ENCODE measurements around the gene IMMP2L.
"Not testable (repeated sequence)": the region's sequence is repeated elsewhere in the genome, so short reads cannot be mapped to it uniquely, and the experiment has no call there.

Gene IMMP2L

GRCh38 chr7:111328487-111328886 lies 233.8 kb downstream of the IMMP2L start:
- no peaks in the 10 kb centered on the region for H3K36me3 ChIP-seq (ENCODE audit: control insufficient read depth in 1 of 2, insufficient read depth in 2 of 2, low read length in 2 of 2)
- peaks cover 0 to 3% of the 10 kb centered on the region in 2 donors for H3K9me3 ChIP-seq (ENCODE audit: control insufficient read depth in 1 of 2, low read length in 2 of 2)
- no peaks in the 10 kb centered on the region for H3K27me3 ChIP-seq (ENCODE audit: low read depth, low read length)
- no peak overlapping the region for H3K27ac ChIP-seq (ENCODE audit: low read length)
- no peak overlapping the region for H3K4me3 ChIP-seq (ENCODE audit: low read depth in 1 of 2, low read length in 2 of 2)
- no peaks in the 10 kb centered on the region for H3K4me1 ChIP-seq (ENCODE audit: control insufficient read depth in 1 of 2, insufficient read depth in 2 of 2, low read length in 2 of 2)

DNA sequence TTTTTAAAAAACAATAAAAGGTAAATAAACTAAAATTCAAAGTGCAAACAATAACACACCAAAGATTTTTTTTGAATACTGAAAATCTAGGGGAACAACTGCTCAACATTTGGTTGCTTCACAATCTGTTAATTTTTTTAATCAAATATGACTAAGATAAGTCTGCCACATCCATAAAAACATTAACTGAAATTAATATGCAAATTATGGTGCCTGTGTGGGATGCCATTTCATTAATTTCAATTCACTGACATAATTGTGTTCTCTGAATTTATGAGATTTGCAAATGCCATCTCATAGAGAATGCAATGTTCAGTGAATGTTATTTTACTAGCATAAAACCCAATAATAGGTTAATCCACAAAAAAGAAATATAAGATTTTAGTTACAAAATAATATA lies 237.5 kb downstream of the IMMP2L start:
- no peaks in the 10 kb centered on the region for H3K36me3 ChIP-seq (ENCODE audit: control insufficient read depth in 1 of 2, insufficient read depth in 2 of 2, low read length in 2 of 2)
- H3K4me1 ChIP-seq (ENCODE audit: control insufficient read depth in 1 of 2, insufficient read depth in 2 of 2, low read length in 2 of 2), result no peaks in the 10 kb centered on the region
- no peak overlapping the region for H3K4me3 ChIP-seq (ENCODE audit: low read depth in 1 of 2, low read length in 2 of 2)
- H3K27ac ChIP-seq (ENCODE audit: low read length), result no peak overlapping the region
- no peaks in the 10 kb centered on the region for H3K27me3 ChIP-seq (ENCODE audit: low read depth, low read length)
- no peaks in the 10 kb centered on the region for H3K9me3 ChIP-seq (ENCODE audit: control insufficient read depth in 1 of 2, low read length in 2 of 2)

DNA sequence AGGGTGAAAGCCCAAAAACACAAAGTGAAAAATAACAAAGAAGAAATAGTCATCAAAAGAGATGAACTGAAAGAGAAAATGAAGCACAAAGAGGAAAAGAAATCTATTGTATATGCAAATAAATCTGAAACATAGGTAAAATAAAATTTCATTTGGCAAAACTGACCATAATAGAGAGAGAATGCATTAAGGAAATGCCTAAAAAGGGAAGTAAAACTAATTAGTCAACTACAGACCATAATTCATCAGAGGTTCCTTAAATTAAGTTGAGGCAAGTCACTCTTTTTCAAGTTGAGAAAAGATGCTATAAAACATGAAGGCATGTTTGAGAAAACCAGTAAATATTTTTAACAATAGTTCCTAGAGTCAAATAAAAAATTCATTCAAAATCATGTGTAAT lies 238.1 kb downstream of the IMMP2L start:
- no peaks in the 10 kb centered on the region for H3K36me3 ChIP-seq (ENCODE audit: control insufficient read depth in 1 of 2, insufficient read depth in 2 of 2, low read length in 2 of 2)
- H3K9me3 ChIP-seq (ENCODE audit: control insufficient read depth in 1 of 2, low read length in 2 of 2), result no peaks in the 10 kb centered on the region
- H3K4me3 ChIP-seq (ENCODE audit: low read depth in 1 of 2, low read length in 2 of 2), result no peak overlapping the region

GRCh38 chr7:111323670-111324069 lies 238.6 kb downstream of the IMMP2L start:
- H3K27ac ChIP-seq (ENCODE audit: low read length); H3K4me1 ChIP-seq (ENCODE audit: control insufficient read depth in 1 of 2, insufficient read depth in 2 of 2, low read length in 2 of 2); H3K36me3 ChIP-seq (ENCODE audit: control insufficient read depth in 1 of 2, insufficient read depth in 2 of 2, low read length in 2 of 2); H3K9me3 ChIP-seq (ENCODE audit: control insufficient read depth in 1 of 2, low read length in 2 of 2); H3K27me3 ChIP-seq (ENCODE audit: low read depth, low read length); H3K4me3 ChIP-seq (ENCODE audit: low read depth in 1 of 2, low read length in 2 of 2): not testable (repeated sequence)

More for the DNA sequence above, 238.1 kb downstream of the IMMP2L start:
- no peaks in the 10 kb centered on the region for H3K27me3 ChIP-seq (ENCODE audit: low read depth, low read length)
- no peak overlapping the region for H3K27ac ChIP-seq (ENCODE audit: low read length)
- H3K4me1 ChIP-seq (ENCODE audit: control insufficient read depth in 1 of 2, insufficient read depth in 2 of 2, low read length in 2 of 2), result no peaks in the 10 kb centered on the region

DNA sequence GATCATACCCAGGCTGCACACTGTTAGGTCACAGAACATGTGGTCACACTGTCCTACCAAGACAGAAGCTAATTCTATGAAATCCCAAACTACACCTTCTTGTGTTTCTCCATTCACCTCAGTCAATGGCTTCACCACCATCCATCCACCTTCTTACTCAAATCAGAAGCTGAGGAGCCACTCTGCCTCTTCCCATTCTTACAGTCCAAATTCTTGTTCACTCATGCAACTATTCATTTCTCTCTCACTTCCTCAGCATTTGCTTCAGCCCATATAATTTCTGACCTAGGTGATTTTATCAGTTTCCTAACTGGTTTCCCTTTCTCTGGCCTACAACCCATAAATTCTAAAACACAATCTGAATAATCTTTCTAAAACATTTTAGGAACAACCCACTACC lies 242.2 kb downstream of the IMMP2L start:
- Histone ChIP-seq H3K4me1 (ENCODE audit: control insufficient read depth in 1 of 2, insufficient read depth in 2 of 2, low read length in 2 of 2) (no peaks in the 10 kb centered on the region), H3K9me3 (ENCODE audit: control insufficient read depth in 1 of 2, low read length in 2 of 2) (no peaks in the 10 kb centered on the region), H3K27ac (ENCODE audit: low read length) (no peak overlapping the region), H3K36me3 (ENCODE audit: control insufficient read depth in 1 of 2, insufficient read depth in 2 of 2, low read length in 2 of 2) (no peaks in the 10 kb centered on the region), H3K27me3 (ENCODE audit: low read depth, low read length) (no peaks in the 10 kb centered on the region), H3K4me3 (ENCODE audit: low read depth in 1 of 2, low read length in 2 of 2) (no peak overlapping the region)

- Histone ChIP-seq H3K27me3 (ENCODE audit: low read depth, low read length) (no peaks in the 10 kb centered on the region), H3K9me3 (ENCODE audit: control insufficient read depth in 1 of 2, low read length in 2 of 2) (no peaks in the 10 kb centered on the region), H3K4me3 (ENCODE audit: low read depth in 1 of 2, low read length in 2 of 2) (no peak overlapping the region), H3K27ac (ENCODE audit: low read length) (no peak overlapping the region), H3K36me3 (ENCODE audit: control insufficient read depth in 1 of 2, insufficient read depth in 2 of 2, low read length in 2 of 2) (no peaks in the 10 kb centered on the region), H3K4me1 (ENCODE audit: control insufficient read depth in 1 of 2, insufficient read depth in 2 of 2, low read length in 2 of 2) (no peaks in the 10 kb centered on the region)
These were observed 249.3 kb downstream of the IMMP2L start for GRCh38 chr7:111312966-111313365.

DNA sequence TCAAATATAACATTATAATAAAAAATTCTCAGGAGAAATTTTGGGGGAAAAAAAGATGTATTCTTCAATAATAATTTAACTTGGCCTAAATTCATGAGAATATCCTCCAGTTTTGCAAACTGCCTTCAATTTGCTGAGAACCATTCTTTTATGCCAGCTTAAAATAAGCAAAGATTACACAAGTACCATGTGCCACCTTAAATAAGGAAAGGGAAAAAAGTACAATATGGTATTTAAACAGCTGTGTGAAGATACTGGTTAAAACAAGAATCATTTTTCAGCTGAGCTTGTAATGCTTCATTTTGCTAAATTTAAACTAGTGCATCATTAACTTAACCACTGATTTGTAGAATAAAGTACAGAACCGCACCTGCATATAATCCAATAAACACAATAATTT lies 253.6 kb downstream of the IMMP2L start:
- Histone ChIP-seq H3K27ac (ENCODE audit: low read length) (no peak overlapping the region), H3K36me3 (ENCODE audit: control insufficient read depth in 1 of 2, insufficient read depth in 2 of 2, low read length in 2 of 2) (no peaks in the 10 kb centered on the region), H3K4me1 (ENCODE audit: control insufficient read depth in 1 of 2, insufficient read depth in 2 of 2, low read length in 2 of 2) (no peaks in the 10 kb centered on the region), H3K4me3 (ENCODE audit: low read depth in 1 of 2, low read length in 2 of 2) (no peak overlapping the region), H3K27me3 (ENCODE audit: low read depth, low read length) (no peaks in the 10 kb centered on the region), H3K9me3 (ENCODE audit: control insufficient read depth in 1 of 2, low read length in 2 of 2) (no peaks in the 10 kb centered on the region)

DNA sequence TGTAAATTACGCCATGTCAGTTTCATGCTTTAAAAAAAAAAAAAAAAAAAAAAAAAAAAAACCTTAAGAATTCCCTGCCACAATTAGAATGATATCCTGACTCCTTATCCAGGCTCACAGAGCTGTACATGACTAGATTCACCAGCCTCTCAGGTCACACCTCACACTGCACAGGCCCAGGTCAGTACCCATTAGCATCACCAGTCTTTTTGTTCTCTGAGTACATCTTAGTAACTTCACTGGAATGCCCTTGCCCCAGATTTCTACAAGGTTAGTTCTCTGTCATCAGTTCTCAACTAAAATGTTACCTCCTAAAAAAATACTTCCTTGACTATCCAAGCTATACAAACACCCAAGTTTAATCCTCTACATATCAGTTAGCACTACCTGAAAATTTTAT lies 260.4 kb downstream of the IMMP2L start:
- Histone ChIP-seq H3K4me3 (ENCODE audit: low read depth in 1 of 2, low read length in 2 of 2) (no peak overlapping the region), H3K9me3 (ENCODE audit: control insufficient read depth in 1 of 2, low read length in 2 of 2) (no peaks in the 10 kb centered on the region), H3K36me3 (ENCODE audit: control insufficient read depth in 1 of 2, insufficient read depth in 2 of 2, low read length in 2 of 2) (no peaks in the 10 kb centered on the region), H3K27me3 (ENCODE audit: low read depth, low read length) (no peaks in the 10 kb centered on the region), H3K27ac (ENCODE audit: low read length) (no peak overlapping the region), H3K4me1 (ENCODE audit: control insufficient read depth in 1 of 2, insufficient read depth in 2 of 2, low read length in 2 of 2) (no peaks in the 10 kb centered on the region)

DNA sequence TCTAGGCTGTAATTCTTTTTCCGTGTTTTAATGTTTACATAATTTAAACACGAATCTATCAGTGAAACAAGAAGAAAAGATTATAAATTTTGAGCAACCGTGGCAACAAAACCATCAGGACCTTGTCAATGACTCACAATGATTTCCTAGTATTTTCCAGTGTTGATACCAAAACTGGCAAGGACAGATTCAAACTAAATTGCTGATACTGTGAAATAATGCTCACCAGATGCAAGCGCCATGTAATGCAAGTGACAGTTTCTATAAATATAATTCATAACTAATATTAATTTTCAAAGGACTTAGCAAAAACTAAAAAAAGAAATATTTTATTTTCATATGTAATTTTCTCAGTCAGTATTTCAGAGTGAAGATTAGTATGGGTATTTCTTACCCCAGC lies 267.8 kb downstream of the IMMP2L start:
- H3K36me3 ChIP-seq (ENCODE audit: control insufficient read depth in 1 of 2, insufficient read depth in 2 of 2, low read length in 2 of 2), result no peaks in the 10 kb centered on the region
- no peak overlapping the region for H3K27ac ChIP-seq (ENCODE audit: low read length)
- H3K4me3 ChIP-seq (ENCODE audit: low read depth in 1 of 2, low read length in 2 of 2), result no peak overlapping the region
- H3K4me1 ChIP-seq (ENCODE audit: control insufficient read depth in 1 of 2, insufficient read depth in 2 of 2, low read length in 2 of 2), result peaks cover 0 to 13% of the 10 kb centered on the region in 2 donors
- no peaks in the 10 kb centered on the region for H3K27me3 ChIP-seq (ENCODE audit: low read depth, low read length)
- no peaks in the 10 kb centered on the region for H3K9me3 ChIP-seq (ENCODE audit: control insufficient read depth in 1 of 2, low read length in 2 of 2)

GRCh38 chr7:111292026-111292470 lies 270.2 kb downstream of the IMMP2L start:
- Histone ChIP-seq H3K36me3 (ENCODE audit: control insufficient read depth in 1 of 2, insufficient read depth in 2 of 2, low read length in 2 of 2) (no peaks in the 10 kb centered on the region), H3K27ac (ENCODE audit: low read length) (no peak overlapping the region), H3K4me1 (ENCODE audit: control insufficient read depth in 1 of 2, insufficient read depth in 2 of 2, low read length in 2 of 2) (peaks cover 0 to 13% of the 10 kb centered on the region in 2 donors), H3K27me3 (ENCODE audit: low read depth, low read length) (no peaks in the 10 kb centered on the region), H3K9me3 (ENCODE audit: control insufficient read depth in 1 of 2, low read length in 2 of 2) (no peaks in the 10 kb centered on the region), H3K4me3 (ENCODE audit: low read depth in 1 of 2, low read length in 2 of 2) (no peak overlapping the region)

GRCh38 chr7:111290982-111291381 lies 271.3 kb downstream of the IMMP2L start:
- peaks cover 0 to 13% of the 10 kb centered on the region in 2 donors for H3K4me1 ChIP-seq (ENCODE audit: control insufficient read depth in 1 of 2, insufficient read depth in 2 of 2, low read length in 2 of 2)
- no peaks in the 10 kb centered on the region for H3K9me3 ChIP-seq (ENCODE audit: control insufficient read depth in 1 of 2, low read length in 2 of 2)
- no peaks in the 10 kb centered on the region for H3K36me3 ChIP-seq (ENCODE audit: control insufficient read depth in 1 of 2, insufficient read depth in 2 of 2, low read length in 2 of 2)
- no peak overlapping the region for H3K4me3 ChIP-seq (ENCODE audit: low read depth in 1 of 2, low read length in 2 of 2)
- no peak overlapping the region for H3K27ac ChIP-seq (ENCODE audit: low read length)
- H3K27me3 ChIP-seq (ENCODE audit: low read depth, low read length), result no peaks in the 10 kb centered on the region

GRCh38 chr7:111290419-111290818 lies 271.9 kb downstream of the IMMP2L start:
- Histone ChIP-seq H3K27ac (ENCODE audit: low read length) (no peak overlapping the region), H3K4me1 (ENCODE audit: control insufficient read depth in 1 of 2, insufficient read depth in 2 of 2, low read length in 2 of 2) (peaks cover 0 to 13% of the 10 kb centered on the region in 2 donors), H3K4me3 (ENCODE audit: low read depth in 1 of 2, low read length in 2 of 2) (no peak overlapping the region), H3K36me3 (ENCODE audit: control insufficient read depth in 1 of 2, insufficient read depth in 2 of 2, low read length in 2 of 2) (no peaks in the 10 kb centered on the region), H3K9me3 (ENCODE audit: control insufficient read depth in 1 of 2, low read length in 2 of 2) (no peaks in the 10 kb centered on the region), H3K27me3 (ENCODE audit: low read depth, low read length) (no peaks in the 10 kb centered on the region)

All from muscle layer of duodenum (tissue), 2 donors.